ENCODE measurements around the gene NR1D1. TPM values are rescaled to one million over a fixed set of nuclear protein-coding genes. Genes with fewer than 3 reads are reported as not detected.

The NR1D1 gene
- total and polyA plus RNA-seq, 2 of the 13 experiments (the other 11 are each of a cell fraction or from before 2014, with no cell fraction given) = 2.1 to 2.7 TPM

- TF ChIP-seq ZFP90 (CRISPR knock-in tag; IDR thresholded peaks at IDR 0.05; ENCODE audit: borderline replicate concordance) (no peak), ETV6 (CRISPR knock-in tag; conservative IDR thresholded peaks at IDR 0.05) (no peak), ZMAT3 (CRISPR knock-in tag; conservative IDR thresholded peaks at IDR 0.05) (no peak), PRMT3 (CRISPR knock-in tag; IDR thresholded peaks at IDR 0.05; ENCODE audit: borderline replicate concordance, low read depth) (no peak), KLF13 (CRISPR knock-in tag; IDR thresholded peaks at IDR 0.05) (no peak), PATZ1 (CRISPR knock-in tag; IDR thresholded peaks at IDR 0.05) (peak; percentile 83), SALL1 (CRISPR knock-in tag; IDR thresholded peaks at IDR 0.05) (peak; percentile 68; the same call in 1 of the 2 replicates), HDAC1 (CRISPR knock-in tag; IDR thresholded peaks at IDR 0.05) (peak; percentile 76), CEBPG (CRISPR knock-in tag; IDR thresholded peaks at IDR 0.05) (0 out of 2 replicates have a peak, but pooled peaks have one; percentile 1), ZNF792 (CRISPR knock-in tag; IDR thresholded peaks at IDR 0.05) (peak; percentile 30; the same call in 1 of the 2 replicates), RBAK (CRISPR knock-in tag; IDR thresholded peaks at IDR 0.05) (no peak), GTF3A (CRISPR knock-in tag; conservative IDR thresholded peaks at IDR 0.05) (no peak), ZNF460 (CRISPR knock-in tag; IDR thresholded peaks at IDR 0.05; ENCODE audit: borderline replicate concordance) (no peak), JARID2 (CRISPR knock-in tag; IDR thresholded peaks at IDR 0.05; ENCODE audit: insufficient replicate concordance) (no peak), ZFP1 (CRISPR knock-in tag; IDR thresholded peaks at IDR 0.05) (no peak), RFX1 (IDR thresholded peaks at IDR 0.05) (no peak), MATR3 (CRISPR knock-in tag; IDR thresholded peaks at IDR 0.05) (0 out of 2 replicates have a peak, but pooled peaks have one; percentile 46), ARNT2 (CRISPR knock-in tag; IDR thresholded peaks at IDR 0.05; ENCODE audit: low read depth) (no peak), ZNF335 (CRISPR knock-in tag; IDR thresholded peaks at IDR 0.05) (no peak), JUN (CRISPR knock-in tag; IDR thresholded peaks at IDR 0.05) (no peak), MLXIP (CRISPR knock-in tag; IDR thresholded peaks at IDR 0.05; ENCODE audit: borderline replicate concordance) (no peak), ZNF260 (CRISPR knock-in tag; IDR thresholded peaks at IDR 0.05; ENCODE audit: borderline replicate concordance, low read depth) (0 out of 2 replicates have a peak, but pooled peaks have one; percentile 13), ZNF329 (CRISPR knock-in tag; IDR thresholded peaks at IDR 0.05; ENCODE audit: low read depth) (no peak)
- TF ChIP-seq, protein P1, sequence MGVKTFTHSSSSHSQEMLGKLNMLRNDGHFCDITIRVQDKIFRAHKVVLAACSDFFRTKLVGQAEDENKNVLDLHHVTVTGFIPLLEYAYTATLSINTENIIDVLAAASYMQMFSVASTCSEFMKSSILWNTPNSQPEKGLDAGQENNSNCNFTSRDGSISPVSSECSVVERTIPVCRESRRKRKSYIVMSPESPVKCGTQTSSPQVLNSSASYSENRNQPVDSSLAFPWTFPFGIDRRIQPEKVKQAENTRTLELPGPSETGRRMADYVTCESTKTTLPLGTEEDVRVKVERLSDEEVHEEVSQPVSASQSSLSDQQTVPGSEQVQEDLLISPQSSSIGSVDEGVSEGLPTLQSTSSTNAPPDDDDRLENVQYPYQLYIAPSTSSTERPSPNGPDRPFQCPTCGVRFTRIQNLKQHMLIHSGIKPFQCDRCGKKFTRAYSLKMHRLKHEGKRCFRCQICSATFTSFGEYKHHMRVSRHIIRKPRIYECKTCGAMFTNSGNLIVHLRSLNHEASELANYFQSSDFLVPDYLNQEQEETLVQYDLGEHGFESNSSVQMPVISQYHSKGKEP (CRISPR knock-in tag; IDR thresholded peaks at IDR 0.05) = no peak
Observed at GRCh38 chr17:40075201-40075941, 25.0 kb downstream of the NR1D1 start (continued).
